GM19467 (cell line): ENCODE results near the gene CCNB2.
A peak's percentile ranks its signal among the peaks of the same experiment; 100 is the strongest.
"Not testable (repeated sequence)": the region's sequence is repeated elsewhere in the genome, so short reads cannot be mapped to it uniquely, and the experiment has no call there.

Experiments used
- ATAC-seq: cut with Tn5 transposase; IDR thresholded peaks from one replicate; pipeline ENCODE4 v1.9.1; 2021; ENCODE audit warnings: mild to moderate bottlenecking, moderate library complexity; ENCODE audit not compliant: unreplicated experiment

The CCNB2 gene

DNA sequence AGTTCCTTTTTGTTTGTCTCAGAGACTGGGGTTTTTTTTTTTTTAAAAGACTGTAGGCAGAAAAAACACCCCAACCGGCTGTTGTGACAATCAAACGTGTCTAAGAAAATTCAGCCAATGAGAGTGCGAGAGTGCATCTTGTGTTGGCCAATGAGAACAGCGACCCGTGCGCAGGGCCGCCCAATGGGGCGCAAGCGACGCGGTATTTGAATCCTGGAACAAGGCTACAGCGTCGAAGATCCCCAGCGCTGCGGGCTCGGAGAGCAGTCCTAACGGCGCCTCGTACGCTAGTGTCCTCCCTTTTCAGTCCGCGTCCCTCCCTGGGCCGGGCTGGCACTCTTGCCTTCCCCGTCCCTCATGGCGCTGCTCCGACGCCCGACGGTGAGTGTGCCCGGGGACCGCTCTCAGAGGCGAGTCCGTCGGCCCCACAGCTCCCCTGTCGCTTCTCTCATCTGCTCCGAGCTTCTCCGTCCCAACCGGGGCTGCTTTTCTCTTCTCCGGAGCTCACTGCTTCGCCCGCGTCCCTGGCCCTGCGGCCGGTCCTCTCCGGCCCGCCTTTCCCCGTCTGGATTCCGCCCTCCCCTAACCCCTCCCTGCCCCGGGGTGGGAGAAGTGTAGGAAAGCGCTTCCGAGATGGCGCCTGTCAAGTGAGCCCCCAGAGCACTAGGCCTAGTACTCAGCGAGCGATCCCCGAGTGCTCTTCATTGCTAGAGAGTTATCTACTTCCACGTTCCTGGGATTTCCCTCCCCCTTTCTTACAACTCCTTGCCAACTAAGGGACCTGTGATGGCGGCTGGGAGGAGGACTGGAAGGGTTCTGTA is at the start of gene CCNB2:
CCNB2 (plus strand) TSS at position 235 of the 821 bp plus-strand sequence; CDS start at position 358, 123 bp downstream.
- ATAC-seq: peak; percentile 96

DNA sequence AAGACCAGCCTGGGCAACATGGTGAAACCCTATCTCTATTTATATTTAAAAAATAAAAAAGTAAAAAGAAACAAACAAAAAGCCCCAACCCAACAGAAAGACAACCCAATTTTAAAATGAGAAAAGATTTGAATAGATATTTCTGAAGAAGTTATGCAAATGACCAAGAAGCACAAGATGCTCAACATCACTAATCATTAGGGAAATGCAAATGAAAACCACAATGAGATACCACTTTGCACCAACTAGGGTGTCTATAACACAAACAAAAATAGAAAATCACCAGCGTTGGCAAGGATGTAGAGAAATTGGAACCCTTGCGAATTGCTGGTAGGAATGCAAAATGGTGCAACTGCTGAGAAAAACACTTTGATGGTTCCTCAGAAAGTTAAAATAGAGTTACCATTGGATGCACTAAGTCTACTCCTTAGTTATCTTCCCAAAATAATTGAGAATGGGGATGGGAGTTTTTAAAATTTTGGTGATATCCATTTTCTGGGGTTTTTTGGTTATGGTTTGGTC is 45.8 kb upstream of the CCNB2 start:
- no peak for ATAC-seq

DNA sequence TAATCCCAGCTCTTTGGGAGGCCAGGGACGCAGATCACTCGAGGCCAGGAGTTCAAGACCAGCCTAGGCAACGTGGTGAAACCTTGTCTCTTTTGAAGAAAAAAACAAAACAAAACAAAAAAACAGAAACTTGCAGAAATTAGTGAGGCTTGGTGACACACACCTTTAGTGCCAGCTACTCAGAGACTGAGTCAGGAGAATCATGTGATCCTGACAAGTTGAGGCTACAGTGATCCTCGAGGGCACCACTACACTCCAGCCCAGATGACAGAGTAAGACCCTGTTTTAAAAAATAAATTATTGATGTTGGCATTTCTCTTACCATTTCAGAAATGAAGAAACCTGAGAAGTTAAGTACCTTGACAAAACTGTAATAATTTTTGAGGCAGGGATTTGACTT is 44.6 kb upstream of the CCNB2 start:
- ATAC-seq: no peak

DNA sequence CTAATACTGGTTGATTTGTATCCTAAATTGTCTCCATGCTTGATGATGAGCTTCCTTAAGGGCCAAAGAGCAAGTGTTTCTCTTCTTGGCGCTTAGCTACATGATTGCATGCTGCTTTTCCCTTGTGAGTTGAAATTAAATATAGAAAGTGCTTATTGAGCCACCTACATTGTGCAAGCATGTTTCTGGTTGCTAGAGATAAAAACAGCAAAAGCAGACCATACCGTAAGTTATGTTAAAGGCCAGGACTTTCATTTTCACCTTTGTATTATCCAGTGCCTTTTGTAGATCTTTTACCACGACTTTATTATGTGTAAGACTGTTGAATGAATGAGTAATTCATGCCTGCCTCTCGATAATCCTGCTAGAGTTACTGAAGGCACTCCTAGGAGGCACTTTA is 41.9 kb upstream of the CCNB2 start:
- ATAC-seq: no peak

DNA sequence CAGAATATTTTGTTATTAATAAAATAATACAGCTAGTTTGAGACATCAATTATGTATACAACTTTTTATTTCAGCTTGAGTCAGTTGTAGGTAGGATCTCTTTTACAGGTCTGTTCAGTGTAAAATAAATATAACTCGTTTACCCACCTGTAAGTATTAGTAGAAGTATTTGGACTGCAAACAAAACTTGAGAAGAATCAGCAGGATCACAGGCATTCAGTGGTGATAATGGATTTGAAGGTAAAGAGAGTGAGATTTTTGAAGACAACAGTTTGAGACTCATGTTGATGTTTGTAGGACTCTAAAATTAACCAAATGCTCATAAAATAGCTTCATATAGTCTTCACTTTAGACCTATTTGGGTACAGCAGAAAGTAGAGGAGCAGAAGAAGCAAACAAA is 35.5 kb upstream of the CCNB2 start:
- ATAC-seq: no peak

DNA sequence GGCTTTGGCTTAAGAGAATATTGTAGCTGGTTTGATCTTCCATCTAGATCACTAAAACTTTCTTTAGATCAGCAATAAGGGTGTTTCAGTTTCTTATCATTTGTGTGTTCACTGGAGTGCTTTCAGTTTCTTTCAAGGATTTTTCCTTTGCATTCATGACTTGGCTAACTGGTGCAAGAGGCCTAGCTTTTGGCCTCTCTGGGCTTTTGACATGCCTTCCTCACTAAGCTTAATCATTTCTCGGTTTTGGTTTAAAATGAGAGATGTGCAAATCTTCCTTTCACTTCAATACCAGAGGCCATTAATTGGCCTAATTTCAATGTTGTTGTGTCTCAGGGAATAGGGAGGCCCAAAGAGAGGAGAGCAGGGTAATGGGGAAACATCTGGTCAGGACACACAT is 30.3 kb upstream of the CCNB2 start:
- no peak for ATAC-seq

DNA sequence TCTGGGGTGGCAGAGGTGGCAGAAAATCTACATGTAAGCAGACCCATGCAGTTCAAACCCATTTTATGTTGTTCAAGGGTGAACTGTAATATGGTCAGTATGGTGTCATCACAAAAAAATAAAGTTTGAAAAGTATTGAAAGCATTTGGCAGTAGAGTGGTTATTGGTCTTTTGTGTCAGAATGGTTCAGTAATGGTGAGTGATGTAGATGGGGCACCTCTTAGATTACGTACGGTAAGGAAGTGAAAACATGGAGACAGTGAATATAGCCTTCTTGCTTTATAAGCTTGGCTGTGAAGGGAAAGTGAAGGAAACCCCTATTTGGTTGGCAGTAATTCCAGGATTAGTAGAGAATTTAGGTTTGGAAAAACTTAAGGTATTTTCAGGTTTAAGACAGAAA is 17.2 kb upstream of the CCNB2 start:
- no peak for ATAC-seq

DNA sequence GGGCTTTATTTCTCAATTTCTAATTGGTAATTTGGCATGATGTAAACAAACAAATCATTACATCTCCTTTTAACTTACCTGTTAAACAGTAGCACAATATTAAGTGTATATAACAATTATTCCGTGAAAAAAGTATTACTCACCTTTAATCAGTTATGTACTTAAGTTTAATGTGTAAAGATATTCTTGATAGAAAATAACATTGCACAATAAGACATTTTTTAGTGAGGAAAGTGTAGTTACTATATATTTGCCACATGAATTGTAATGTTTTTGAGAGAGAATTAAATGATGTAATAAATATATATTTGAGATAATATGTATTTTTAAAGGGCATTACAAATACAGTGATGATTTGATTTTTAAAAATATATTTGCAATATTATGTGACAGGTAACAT is 10.9 kb upstream of the CCNB2 start:
- no peak for ATAC-seq

DNA sequence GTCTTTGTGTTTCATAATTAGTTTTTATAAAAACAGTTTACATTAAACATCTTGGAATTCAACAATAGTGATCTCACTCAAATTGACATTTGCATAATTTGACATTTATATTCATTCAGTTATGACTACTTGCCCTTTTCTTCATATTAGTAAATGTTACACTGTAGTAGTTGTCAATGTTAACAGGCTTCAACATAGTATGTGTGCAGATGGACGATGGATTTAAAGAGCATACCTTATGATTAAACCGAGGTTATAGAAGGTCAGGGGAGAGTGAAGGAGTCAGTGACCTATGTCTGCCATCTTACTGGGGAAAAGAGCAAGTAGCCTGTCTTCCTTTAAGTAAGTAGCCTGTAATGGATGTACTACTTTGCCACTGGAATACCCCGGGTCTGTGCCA is 8.5 kb upstream of the CCNB2 start:
- no peak for ATAC-seq

DNA sequence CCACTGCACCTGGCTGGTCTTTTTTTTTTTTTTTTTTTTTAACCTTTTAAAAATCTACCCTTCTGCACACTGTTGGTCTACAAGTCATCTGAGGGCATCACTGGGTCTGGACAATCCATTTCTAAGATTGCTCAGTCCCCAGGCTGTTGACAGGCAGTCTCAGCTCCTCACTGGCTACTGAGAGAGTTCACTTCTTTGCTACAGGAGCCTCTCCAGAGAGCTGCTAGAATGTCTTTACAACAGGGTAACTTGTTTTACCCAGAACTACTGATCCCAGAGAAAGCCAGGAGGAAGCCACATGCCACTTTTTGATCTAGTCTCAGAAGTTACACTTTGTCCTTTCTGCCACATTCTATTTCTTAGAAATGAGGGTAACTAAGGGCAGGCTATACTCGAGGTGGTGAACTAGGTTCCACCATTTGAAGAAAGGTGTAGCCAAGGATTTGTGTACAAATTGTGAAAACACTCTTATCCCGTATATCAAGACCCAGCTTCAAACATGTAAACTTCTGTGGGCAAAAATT is 5.7 kb upstream of the CCNB2 start:
- no peak for ATAC-seq

DNA sequence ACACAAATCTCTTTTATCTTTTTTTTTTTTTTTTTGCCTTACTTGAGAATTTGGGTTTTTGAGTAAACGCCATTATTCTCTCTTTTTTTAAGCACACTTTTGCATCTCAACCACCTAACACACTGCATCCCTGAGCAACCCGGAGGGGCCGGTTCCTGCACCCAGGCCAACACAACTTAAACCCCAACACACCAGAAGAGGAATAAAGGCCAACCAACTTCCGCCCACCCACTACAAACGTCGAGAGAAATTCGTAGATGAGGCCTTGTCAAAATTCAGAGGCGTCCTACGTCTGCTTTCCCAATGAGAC is 389 bp upstream of the CCNB2 start:
- no peak for ATAC-seq

DNA sequence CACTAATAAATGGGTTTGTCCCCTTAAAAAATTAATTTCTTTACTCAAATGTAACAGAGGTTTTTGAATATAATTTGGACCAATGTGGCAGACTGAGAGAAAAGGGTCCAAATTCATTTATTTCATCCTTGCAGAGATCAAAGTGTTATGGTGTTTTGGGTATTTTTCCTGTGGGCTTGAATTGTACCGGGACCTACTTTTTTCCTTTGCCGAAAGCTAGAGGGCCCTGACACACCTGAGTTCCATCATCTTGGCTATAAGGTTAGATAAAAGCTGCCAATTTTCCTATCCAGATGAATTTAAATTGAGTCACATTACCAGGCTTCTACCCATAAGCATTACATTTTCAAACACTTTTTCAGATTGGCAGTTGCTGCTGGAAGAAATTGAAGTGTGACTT is 908 bp downstream of the CCNB2 start:
- ATAC-seq: no peak

DNA sequence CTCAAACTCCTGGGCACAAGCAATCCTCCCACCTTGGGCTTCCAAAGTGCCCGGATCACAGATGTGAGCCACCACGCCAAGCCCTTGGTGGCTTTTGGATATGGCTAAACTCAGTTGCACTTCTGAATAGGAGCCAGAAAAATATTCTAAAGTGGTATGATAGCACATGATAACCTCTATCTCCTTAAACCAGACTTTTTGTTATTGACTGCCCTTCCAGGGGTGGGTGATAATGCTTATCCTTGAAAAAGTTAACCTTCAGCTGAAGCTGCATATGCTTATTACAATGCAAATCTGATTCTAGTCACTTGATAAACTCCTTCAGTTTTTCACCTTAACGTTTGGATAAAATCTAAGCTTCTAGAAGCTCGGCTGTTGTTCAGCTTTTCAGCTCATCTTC is 6.3 kb downstream of the CCNB2 start:
- no peak for ATAC-seq

DNA sequence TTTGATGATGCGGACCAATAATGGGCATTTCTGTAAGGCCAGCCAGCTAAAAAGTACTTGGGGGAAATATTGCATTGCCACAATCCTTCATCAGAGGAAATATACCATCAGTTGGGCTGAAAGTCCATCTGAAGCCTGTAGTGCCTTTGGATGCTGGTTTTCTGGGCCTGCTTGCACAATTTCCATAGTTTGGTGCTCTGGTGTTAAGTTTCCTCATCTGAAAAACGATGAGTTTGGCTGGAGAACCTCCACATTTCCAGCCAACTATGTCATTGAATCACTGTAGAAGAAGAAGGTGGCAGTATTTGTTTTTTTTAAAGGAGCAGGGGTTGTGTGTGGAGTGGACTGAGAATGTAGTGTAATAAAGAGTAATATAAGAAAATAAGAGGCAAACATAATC is 10.1 kb downstream of the CCNB2 start:
- no peak for ATAC-seq

DNA sequence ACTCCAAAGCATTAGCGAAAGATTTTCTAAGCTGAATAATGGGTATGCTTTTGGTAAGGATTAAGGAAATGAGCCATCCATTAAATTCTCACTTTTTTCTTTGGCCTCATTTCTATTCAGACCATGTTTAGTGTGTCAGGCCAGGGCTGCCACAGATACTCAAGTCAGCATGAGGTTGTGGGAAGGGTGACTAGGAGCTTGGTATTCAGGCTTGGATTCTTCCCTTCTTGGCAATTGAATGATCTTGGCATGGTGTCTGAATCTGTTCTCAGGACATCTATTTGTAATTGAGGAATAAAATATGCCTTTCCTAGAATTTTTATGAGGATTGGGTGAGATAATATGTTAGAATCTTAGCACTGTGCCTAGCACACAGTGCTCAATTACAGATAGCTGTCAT is 11.2 kb downstream of the CCNB2 start:
- no peak for ATAC-seq

DNA sequence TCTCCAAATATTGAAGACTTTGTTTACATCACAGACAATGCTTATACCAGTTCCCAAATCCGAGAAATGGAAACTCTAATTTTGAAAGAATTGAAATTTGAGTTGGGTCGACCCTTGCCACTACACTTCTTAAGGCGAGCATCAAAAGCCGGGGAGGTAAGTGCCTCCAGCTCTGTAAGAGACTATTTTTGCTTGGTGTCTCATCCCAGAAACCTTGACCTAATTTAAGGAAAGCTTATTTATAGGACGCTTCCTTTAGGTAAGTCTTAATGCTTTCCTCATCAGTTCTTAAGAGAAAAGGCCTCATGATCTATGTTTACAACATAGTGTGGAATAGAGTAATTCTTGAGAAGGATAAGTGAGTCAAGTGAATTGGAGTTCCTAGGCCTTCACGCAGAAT is 11.8 kb downstream of the CCNB2 start:
- no peak for ATAC-seq

DNA sequence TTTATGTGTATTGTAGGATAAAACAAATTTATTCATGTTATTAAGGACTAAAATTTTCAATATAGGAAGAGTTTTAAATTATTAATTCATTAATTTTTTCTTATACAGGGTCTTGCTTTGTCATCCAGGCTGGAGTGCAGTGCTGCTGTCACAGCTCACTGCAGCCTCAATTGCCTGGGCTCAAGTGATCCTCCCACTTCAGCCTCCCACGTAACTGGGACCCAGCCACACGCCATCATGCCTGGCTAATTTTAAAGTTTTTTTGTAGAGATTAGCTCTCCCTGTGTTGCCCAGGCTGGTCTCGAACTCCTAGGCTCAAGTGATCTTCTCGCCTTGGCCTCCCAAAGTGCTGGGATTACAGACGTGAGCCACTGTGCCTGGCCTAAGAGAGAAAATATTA is 14.7 kb downstream of the CCNB2 start:
- ATAC-seq: no peak

DNA sequence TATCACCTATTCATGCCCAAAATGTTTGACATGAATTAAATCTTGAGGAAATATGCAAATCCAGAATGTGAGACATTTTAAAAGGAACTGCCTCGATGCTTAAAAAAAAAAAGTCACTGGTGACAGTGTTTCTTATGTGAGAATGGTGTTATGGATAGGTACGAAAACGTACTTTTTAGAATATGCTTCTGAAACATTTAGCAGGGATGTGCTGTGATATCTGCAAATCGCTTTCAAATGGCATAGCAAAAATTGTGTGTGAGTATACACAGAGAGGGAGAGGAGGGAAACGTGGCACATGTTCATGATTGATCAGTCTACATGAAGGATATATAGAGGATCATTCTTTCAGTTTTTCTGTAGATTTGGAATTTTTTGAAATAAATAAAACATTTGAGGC is 16.0 kb downstream of the CCNB2 start:
- no peak for ATAC-seq

DNA sequence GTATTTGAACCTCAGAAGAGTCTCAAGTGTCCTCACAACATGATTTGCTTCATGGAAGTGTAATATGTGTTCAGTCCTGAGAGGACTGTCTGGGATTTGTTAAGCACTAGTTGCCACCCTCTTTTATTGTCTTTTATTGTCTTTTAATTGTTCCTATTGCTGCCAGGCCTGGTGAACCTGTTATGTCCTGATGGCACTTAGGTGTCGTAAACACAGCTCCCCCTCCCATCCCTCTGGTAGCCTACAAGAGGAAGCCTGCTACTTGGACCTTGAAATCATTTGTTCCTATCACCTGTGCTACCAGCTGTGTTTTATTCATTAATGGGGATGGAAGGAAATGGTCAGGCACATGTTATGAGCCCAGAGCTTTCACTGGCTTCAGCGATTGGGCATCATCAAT is 19.3 kb downstream of the CCNB2 start:
- ATAC-seq: no peak

DNA sequence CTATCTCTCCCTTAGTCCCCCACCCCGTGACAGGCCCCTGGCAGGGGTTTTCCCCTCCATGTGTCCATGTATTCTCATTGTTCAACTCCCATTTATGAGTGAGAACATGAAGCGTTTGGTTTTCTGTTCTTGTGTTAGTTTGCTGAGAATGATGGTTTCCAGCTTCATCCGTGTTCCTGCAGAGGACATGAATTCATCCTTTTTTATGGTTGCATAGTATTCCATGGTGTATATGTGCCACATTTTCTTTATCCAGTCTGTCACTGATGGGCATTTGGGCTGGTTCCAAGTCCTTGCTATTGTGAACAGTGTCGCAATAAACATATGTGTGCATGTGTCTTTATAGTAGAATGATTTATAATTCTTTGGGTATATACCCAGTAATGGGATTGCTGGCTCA is 20.7 kb downstream of the CCNB2 start:
- not testable (repeated sequence) for ATAC-seq

DNA sequence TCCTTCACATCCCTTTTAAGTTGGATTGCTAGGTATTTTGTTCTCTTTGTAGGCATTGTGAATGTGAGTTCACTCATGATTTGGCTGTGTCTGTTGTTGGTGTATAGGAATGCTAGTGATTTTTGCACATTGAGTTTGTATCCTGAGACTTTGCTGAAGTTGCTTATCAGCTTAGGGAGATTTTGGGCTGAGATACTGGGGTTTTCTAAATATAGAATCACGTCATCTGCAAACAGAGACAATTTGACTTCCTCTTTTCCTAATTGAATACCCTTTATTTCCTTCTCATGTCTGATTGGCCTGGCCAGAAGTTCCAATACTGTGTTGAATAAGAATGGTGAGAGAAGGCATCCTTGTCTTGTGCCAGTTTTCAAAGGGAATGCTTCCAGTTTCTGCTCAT is 22.3 kb downstream of the CCNB2 start:
- ATAC-seq: not testable (repeated sequence)

DNA sequence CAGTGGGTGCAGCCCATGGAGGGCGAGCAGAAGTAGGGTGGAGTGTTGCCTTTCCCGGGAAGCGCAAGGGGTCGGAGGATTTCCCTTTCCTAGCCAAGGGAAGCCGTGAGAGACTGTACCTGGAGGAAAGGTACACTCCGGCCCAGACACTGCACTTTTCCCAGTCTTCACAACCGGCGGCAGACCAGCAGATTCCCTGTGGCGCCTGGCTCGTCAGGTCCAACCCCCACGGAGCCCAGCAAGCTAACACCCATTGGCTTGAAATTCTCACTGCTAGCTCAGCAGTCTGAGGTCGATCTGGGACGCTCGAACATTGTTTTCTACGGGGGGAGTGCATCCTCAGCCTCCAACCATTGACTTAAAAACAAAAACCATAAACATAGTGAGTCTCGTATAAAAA is 26.5 kb downstream of the CCNB2 start:
- no peak for ATAC-seq
